Measurements from ENCODE around the gene SAPCD2. TPM values are rescaled to one million over a fixed set of nuclear protein-coding genes. Genes with fewer than 3 reads are reported as not detected.
"Not testable (repeated sequence)": the region's sequence is repeated elsewhere in the genome, so short reads cannot be mapped to it uniquely, and the experiment has no call there.

The SAPCD2 gene
- total RNA-seq, 1 experiment from 2014 or later = 18.4 TPM

DNA sequence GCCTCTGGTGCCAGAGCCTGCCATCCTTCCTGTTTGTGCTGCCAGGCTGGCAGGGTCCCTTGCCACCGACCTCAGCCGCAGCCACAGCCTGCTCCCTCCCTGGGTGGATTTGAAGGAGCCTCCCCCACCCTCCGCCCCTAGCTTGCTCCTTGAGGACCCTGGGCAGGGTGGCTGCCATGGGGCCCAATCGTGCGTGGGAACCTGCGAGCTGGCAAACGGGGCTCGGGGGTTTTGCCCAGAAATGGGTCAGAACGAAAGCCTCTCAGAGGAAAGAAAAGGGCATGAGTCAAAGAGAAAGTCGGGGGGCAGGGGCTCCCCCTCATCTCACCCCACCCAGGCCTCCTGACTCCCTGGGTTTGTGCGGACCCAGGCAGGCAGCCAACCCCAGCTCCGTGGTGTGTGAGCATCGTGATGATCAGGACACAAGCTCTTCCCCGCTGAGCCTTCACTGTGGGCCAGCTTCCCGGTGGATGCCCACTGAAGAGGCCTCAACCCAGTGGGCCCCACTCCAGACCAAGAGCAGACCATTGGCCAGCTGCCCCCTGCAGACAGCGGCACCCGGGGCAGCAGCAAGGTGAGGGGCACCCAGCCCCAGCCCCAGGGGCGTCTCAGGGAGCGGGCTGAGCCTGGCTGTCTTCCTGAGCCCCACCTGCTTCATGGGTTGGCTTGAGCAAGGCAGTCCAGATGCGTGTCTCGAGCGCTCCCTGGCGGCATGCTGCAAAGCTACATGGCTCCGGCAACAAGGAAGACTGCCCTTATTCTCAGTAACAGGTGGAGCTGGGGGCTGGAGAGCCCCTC lies 35.4 kb downstream of the SAPCD2 start:
- in situ Hi-C loops (cut with HindIII; ENCODE audit: low pct_unique_long_range_greater_than_20kb, low sequenced_read_pairs) (no loop called here), intact Hi-C loops (cut with micrococcal nuclease; ENCODE audit: unreplicated experiment) (loop anchor here (10.0 kb wide), 1 partner anchor 90 kb away; the partner anchor contains the start of genes C8G and FBXW5)
- TF ChIP-seq POLR2AphosphoS5 (IDR thresholded peaks at IDR 0.05; ENCODE audit: low read depth, low read length) (no peak), SIN3A (IDR thresholded peaks at IDR 0.05; ENCODE audit: borderline replicate concordance, insufficient read depth, low read depth, low read length) (no peak), TCF7L2 (IDR thresholded peaks at IDR 0.05; ENCODE audit: low read depth, low read length) (no peak)
- TF ChIP-seq, protein P1, sequence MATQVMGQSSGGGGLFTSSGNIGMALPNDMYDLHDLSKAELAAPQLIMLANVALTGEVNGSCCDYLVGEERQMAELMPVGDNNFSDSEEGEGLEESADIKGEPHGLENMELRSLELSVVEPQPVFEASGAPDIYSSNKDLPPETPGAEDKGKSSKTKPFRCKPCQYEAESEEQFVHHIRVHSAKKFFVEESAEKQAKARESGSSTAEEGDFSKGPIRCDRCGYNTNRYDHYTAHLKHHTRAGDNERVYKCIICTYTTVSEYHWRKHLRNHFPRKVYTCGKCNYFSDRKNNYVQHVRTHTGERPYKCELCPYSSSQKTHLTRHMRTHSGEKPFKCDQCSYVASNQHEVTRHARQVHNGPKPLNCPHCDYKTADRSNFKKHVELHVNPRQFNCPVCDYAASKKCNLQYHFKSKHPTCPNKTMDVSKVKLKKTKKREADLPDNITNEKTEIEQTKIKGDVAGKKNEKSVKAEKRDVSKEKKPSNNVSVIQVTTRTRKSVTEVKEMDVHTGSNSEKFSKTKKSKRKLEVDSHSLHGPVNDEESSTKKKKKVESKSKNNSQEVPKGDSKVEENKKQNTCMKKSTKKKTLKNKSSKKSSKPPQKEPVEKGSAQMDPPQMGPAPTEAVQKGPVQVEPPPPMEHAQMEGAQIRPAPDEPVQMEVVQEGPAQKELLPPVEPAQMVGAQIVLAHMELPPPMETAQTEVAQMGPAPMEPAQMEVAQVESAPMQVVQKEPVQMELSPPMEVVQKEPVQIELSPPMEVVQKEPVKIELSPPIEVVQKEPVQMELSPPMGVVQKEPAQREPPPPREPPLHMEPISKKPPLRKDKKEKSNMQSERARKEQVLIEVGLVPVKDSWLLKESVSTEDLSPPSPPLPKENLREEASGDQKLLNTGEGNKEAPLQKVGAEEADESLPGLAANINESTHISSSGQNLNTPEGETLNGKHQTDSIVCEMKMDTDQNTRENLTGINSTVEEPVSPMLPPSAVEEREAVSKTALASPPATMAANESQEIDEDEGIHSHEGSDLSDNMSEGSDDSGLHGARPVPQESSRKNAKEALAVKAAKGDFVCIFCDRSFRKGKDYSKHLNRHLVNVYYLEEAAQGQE (IDR thresholded peaks at IDR 0.05; ENCODE audit: insufficient read depth in 1 of 2, low read depth in 2 of 2, low read length in 1 of 2) = no peak
- TF ChIP-seq, protein P2, sequence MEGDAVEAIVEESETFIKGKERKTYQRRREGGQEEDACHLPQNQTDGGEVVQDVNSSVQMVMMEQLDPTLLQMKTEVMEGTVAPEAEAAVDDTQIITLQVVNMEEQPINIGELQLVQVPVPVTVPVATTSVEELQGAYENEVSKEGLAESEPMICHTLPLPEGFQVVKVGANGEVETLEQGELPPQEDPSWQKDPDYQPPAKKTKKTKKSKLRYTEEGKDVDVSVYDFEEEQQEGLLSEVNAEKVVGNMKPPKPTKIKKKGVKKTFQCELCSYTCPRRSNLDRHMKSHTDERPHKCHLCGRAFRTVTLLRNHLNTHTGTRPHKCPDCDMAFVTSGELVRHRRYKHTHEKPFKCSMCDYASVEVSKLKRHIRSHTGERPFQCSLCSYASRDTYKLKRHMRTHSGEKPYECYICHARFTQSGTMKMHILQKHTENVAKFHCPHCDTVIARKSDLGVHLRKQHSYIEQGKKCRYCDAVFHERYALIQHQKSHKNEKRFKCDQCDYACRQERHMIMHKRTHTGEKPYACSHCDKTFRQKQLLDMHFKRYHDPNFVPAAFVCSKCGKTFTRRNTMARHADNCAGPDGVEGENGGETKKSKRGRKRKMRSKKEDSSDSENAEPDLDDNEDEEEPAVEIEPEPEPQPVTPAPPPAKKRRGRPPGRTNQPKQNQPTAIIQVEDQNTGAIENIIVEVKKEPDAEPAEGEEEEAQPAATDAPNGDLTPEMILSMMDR (IDR thresholded peaks at IDR 0.05) = peak; percentile 90
- ChIA-PET CTCF (interaction anchor here (0.5 to 2.0 kb wide), 7 partner anchors 10 to 244 kb away, joined by 3 to 22 read pairs (median 4); no protein-coding TSS in a partner anchor), POLR2A (interaction anchor here (0.6 kb wide), 1 partner anchor 266 kb away, joined by 3 read pairs; no protein-coding TSS in a partner anchor)
- ATAC-seq = peak; percentile 93
- Histone ChIP-seq H3K9me3 (ENCODE audit: control insufficient read depth, insufficient read depth, low read depth, low read length) (no peaks in the 10 kb centered on the region), H3K4me1 (ENCODE audit: control insufficient read depth, insufficient read depth, low read length) (peaks cover 5% of the 10 kb centered on the region), H3K27me3 (ENCODE audit: control insufficient read depth, insufficient read depth, low read length) (no peaks in the 10 kb centered on the region), H3K4me3 (ENCODE audit: low read depth in 2 of 2, low read length in 2 of 2) (peak overlapping the region in 1 of 2 experiments; percentile 14; a peak in 1 of 4 replicates), H3K36me3 (ENCODE audit: control insufficient read depth, insufficient read depth, low read length) (no peaks in the 10 kb centered on the region), H3K27ac (ENCODE audit: low read length) (no peak overlapping the region)
- BruUV-seq (replicated peaks) = no TSS peak
- DNase-seq (ENCODE audit: low read depth, low spot score) = peak; percentile 55

DNA sequence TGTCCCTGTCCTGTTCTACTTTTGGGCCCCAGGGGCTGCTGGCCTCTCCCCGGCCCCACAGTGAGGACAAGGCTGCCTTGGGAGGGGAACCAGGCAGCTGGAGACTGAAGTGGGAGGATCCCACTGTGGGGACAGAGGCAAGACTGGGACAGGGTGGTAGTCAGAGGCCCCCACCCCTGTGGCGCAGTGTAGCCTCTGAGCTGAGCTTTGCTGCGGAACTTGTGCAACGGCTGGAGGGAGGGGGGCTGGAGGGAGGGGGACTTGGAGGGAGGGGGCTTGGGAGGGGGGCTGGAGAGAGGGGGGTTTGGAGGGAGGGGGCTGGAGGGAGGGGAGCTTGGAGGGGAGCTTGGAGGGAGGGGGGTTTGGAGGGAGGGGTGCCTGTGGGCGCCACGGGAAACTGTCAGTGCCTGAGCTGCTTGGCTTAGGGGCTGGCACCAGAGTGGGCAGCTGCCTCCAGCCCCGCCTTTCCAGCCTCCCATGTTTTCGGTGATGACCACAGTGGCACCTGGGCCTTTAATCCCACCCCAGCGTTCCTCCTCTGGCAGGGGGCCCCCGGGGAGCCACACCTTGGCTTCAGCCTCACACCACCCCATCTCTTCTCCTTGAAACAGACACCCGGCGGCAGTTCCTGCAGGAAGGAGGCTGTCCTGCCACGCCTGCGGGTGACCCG lies 36.2 kb downstream of the SAPCD2 start:
- CTCF ChIA-PET = interaction anchor here (1.3 to 2.0 kb wide), 2 partner anchors 9 to 86 kb away, joined by 7 to 22 read pairs; no protein-coding TSS in a partner anchor
- ATAC-seq = 0 out of 2 replicates have a peak, but pooled peaks have one; percentile 2
- Histone ChIP-seq H3K4me1 (ENCODE audit: control insufficient read depth, insufficient read depth, low read length) (peaks cover 7% of the 10 kb centered on the region), H3K9me3 (ENCODE audit: control insufficient read depth, insufficient read depth, low read depth, low read length) (no peaks in the 10 kb centered on the region), H3K4me3 (ENCODE audit: low read depth in 2 of 2, low read length in 2 of 2) (no peak overlapping the region), H3K27me3 (ENCODE audit: control insufficient read depth, insufficient read depth, low read length) (no peaks in the 10 kb centered on the region), H3K27ac (ENCODE audit: low read length) (no peak overlapping the region), H3K36me3 (ENCODE audit: control insufficient read depth, insufficient read depth, low read length) (no peaks in the 10 kb centered on the region)
- POLR2A ChIA-PET = no interaction called here
- no TSS peak for BruUV-seq (replicated peaks)
- in situ Hi-C loops (cut with HindIII; ENCODE audit: low pct_unique_long_range_greater_than_20kb, low sequenced_read_pairs) = no loop called here
- TF ChIP-seq TCF7L2 (IDR thresholded peaks at IDR 0.05; ENCODE audit: low read depth, low read length) (no peak), SIN3A (IDR thresholded peaks at IDR 0.05; ENCODE audit: borderline replicate concordance, insufficient read depth, low read depth, low read length) (no peak), POLR2AphosphoS5 (IDR thresholded peaks at IDR 0.05; ENCODE audit: low read depth, low read length) (no peak)
- TF ChIP-seq, protein P1 (IDR thresholded peaks at IDR 0.05; ENCODE audit: insufficient read depth in 1 of 2, low read depth in 2 of 2, low read length in 1 of 2) = no peak
- TF ChIP-seq, protein P2 (IDR thresholded peaks at IDR 0.05) = no peak
- intact Hi-C loops (cut with micrococcal nuclease; ENCODE audit: unreplicated experiment) = loop anchor here (10.0 kb wide), 1 partner anchor 89 kb away; the partner anchor contains the start of genes C8G and FBXW5
- DNase-seq (ENCODE audit: low read depth, low spot score) = no peak

DNA sequence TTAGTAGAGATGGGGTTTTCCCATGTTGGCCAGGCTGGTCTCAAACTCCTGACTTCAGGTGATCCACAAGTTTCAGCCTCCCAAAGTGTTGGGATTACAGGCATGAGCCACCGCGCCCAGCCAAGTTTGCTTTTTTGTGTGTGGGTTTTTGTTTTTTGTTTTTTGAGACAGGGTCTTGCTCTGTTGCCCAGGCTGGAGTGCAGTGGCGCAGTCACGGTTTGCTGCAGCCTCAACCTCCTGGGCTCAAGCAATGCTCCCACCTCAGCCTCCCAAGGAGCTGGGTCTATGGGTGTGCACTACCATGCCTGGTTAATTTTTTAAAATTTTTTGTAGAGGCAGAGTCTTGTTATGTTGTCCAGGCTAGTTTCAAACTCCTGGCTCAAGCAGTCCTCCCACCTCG lies 36.9 kb downstream of the SAPCD2 start:
- in situ Hi-C loops (cut with HindIII; ENCODE audit: low pct_unique_long_range_greater_than_20kb, low sequenced_read_pairs); DNase-seq (ENCODE audit: low read depth, low spot score); ATAC-seq; H3K36me3 ChIP-seq (ENCODE audit: control insufficient read depth, insufficient read depth, low read length); POLR2A ChIA-PET; H3K9me3 ChIP-seq (ENCODE audit: control insufficient read depth, insufficient read depth, low read depth, low read length); H3K27me3 ChIP-seq (ENCODE audit: control insufficient read depth, insufficient read depth, low read length); BruUV-seq (replicated peaks); H3K27ac ChIP-seq (ENCODE audit: low read length); CTCF ChIA-PET; H3K4me3 ChIP-seq (ENCODE audit: low read depth in 2 of 2, low read length in 2 of 2): not testable (repeated sequence)
- H3K4me1 ChIP-seq (ENCODE audit: control insufficient read depth, insufficient read depth, low read length) = peaks cover 11% of the 10 kb centered on the region
- intact Hi-C loops (cut with micrococcal nuclease; ENCODE audit: unreplicated experiment) = loop anchor here (10.0 kb wide), 1 partner anchor 89 kb away; the partner anchor contains the start of genes C8G and FBXW5
